Mesenchymal stem cell (in vitro differentiated cells and primary cell): ENCODE results near the gene CATSPERZ.

Experiments
- DNase-seq: peaks from one replicate; pipeline ENCODE4 v3.0.0-alpha.2; 2013
- H2AFZ ChIP-seq: one replicate; pipeline ENCODE4 v1.6.1; 2013; ENCODE audit warnings: low read depth, mild to moderate bottlenecking, control low read depth, inconsistent platforms, low read length, moderate library complexity
- H2AK5ac ChIP-seq: 2 replicates; pipeline ENCODE4 v1.6.1; 2013; ENCODE audit warnings: low read length, moderate library complexity, mild to moderate bottlenecking, inconsistent platforms; ENCODE audit not compliant: severe bottlenecking
- H2BK120ac ChIP-seq: one replicate; pipeline ENCODE4 v1.6.1; 2013; ENCODE audit warnings: low read depth, mild to moderate bottlenecking, inconsistent platforms, low read length, moderate library complexity
- H2BK12ac ChIP-seq, 2 experiments: one replicate each; pipeline ENCODE4 v1.6.1; 2013; ENCODE audit warnings: inconsistent platforms in 2 of 2, low read length in 2 of 2, mild to moderate bottlenecking in 2 of 2, moderate library complexity in 2 of 2, control low read depth in 1 of 2
- H2BK15ac ChIP-seq: one replicate; pipeline ENCODE4 v1.6.1; 2013; ENCODE audit warnings: mild to moderate bottlenecking, low read depth, inconsistent platforms; ENCODE audit not compliant: poor library complexity, severe bottlenecking
- H2BK5ac ChIP-seq: 2 replicates; pipeline ENCODE4 v1.6.1; 2013; ENCODE audit warnings: low read depth, mild to moderate bottlenecking, low read length, control low read depth, inconsistent platforms; ENCODE audit not compliant: poor library complexity, severe bottlenecking
- H3K14ac ChIP-seq, 2 experiments: one replicate each; pipeline ENCODE4 v1.6.1; 2013; ENCODE audit warnings: inconsistent platforms in 2 of 2, low read length in 2 of 2, control low read depth in 1 of 2, mild to moderate bottlenecking in 1 of 2, moderate library complexity in 1 of 2
- H3K18ac ChIP-seq, 2 experiments: one replicate each; pipeline ENCODE4 v1.6.1; 2013; ENCODE audit warnings: inconsistent platforms in 2 of 2, low read length in 2 of 2, control low read depth in 1 of 2, low read depth in 1 of 2, mild to moderate bottlenecking in 1 of 2
- H3K23ac ChIP-seq, 2 experiments: one replicate each; pipeline ENCODE4 v1.6.1; 2013; ENCODE audit warnings: inconsistent platforms in 2 of 2, low read length in 2 of 2, mild to moderate bottlenecking in 2 of 2, moderate library complexity in 2 of 2, control low read depth in 1 of 2
- H3K27ac ChIP-seq: 2 replicates; pipeline ENCODE4 v1.5.1; 2013; ENCODE audit warnings: mild to moderate bottlenecking, moderate library complexity, low read length, control low read depth, inconsistent platforms; ENCODE audit not compliant: poor library complexity, severe bottlenecking
- H3K27me3 ChIP-seq, 2 experiments: 2 replicates each; pipeline versions ENCODE4 v1.6.1 to v1.7.0; 2013; ENCODE audit warnings: low read length in 2 of 2, mild to moderate bottlenecking in 2 of 2, moderate library complexity in 2 of 2, control low read depth in 1 of 2, inconsistent platforms in 1 of 2; ENCODE audit not compliant: control insufficient read depth in 1 of 2, insufficient read depth in 1 of 2
- H3K36me3 ChIP-seq, 2 experiments: 2 replicates each; pipeline versions ENCODE4 v1.6.1 to v1.7.0; 2013; ENCODE audit warnings: low read length in 2 of 2, control low read depth in 1 of 2, inconsistent platforms in 1 of 2, low read depth in 1 of 2, mild to moderate bottlenecking in 1 of 2; ENCODE audit not compliant: insufficient read depth in 2 of 2, control insufficient read depth in 1 of 2
- H3K4ac ChIP-seq, 2 experiments: one replicate each; pipeline ENCODE4 v1.6.1; 2013; ENCODE audit warnings: inconsistent platforms in 2 of 2, low read length in 2 of 2, mild to moderate bottlenecking in 2 of 2, moderate library complexity in 2 of 2, control low read depth in 1 of 2, low read depth in 1 of 2
- H3K4me1 ChIP-seq: 2 replicates; pipeline ENCODE4 v1.6.1; 2013; ENCODE audit warnings: low read depth, low read length, control low read depth; ENCODE audit not compliant: control insufficient read depth, insufficient read depth
- H3K4me2 ChIP-seq: 2 replicates; pipeline ENCODE4 v1.6.1; 2013; ENCODE audit warnings: low read length, mild to moderate bottlenecking, inconsistent platforms; ENCODE audit not compliant: poor library complexity, severe bottlenecking
- H3K4me3 ChIP-seq, 2 experiments: 2 replicates each; pipeline versions ENCODE4 v1.5.1 to v1.7.0; 2013; ENCODE audit warnings: low read length in 2 of 2, mild to moderate bottlenecking in 2 of 2, control low read depth in 1 of 2, low read depth in 1 of 2; ENCODE audit not compliant: insufficient read depth in 1 of 2
- H3K79me1 ChIP-seq: replicated peaks from 2 replicates; pipeline ENCODE4 v1.6.1; 2013; ENCODE audit warnings: mild to moderate bottlenecking, control low read depth, low read length, inconsistent platforms; ENCODE audit not compliant: poor library complexity, severe bottlenecking
- H3K9ac ChIP-seq: 2 replicates; pipeline ENCODE4 v1.7.0; 2013; ENCODE audit warnings: mild to moderate bottlenecking, low read length, moderate library complexity
- H3K9me3 ChIP-seq: 2 replicates; pipeline ENCODE4 v1.7.0; 2013; ENCODE audit warnings: mild to moderate bottlenecking, low read length; ENCODE audit not compliant: control insufficient read depth
- H4K8ac ChIP-seq: one replicate; pipeline ENCODE4 v1.6.1; 2013; ENCODE audit warnings: inconsistent platforms, mild to moderate bottlenecking, low read length, moderate library complexity
- H4K91ac ChIP-seq: one replicate; pipeline ENCODE4 v1.6.1; 2013; ENCODE audit warnings: mild to moderate bottlenecking, low read length, inconsistent platforms
- WGBS: methylation state at CpG from one replicate; pipeline ENCODE4 v1.1.7; 2013; ENCODE audit warnings: mixed read lengths; 5-methylcytosine and 5-hydroxymethylcytosine counted together

CATSPERZ gene

DNA sequence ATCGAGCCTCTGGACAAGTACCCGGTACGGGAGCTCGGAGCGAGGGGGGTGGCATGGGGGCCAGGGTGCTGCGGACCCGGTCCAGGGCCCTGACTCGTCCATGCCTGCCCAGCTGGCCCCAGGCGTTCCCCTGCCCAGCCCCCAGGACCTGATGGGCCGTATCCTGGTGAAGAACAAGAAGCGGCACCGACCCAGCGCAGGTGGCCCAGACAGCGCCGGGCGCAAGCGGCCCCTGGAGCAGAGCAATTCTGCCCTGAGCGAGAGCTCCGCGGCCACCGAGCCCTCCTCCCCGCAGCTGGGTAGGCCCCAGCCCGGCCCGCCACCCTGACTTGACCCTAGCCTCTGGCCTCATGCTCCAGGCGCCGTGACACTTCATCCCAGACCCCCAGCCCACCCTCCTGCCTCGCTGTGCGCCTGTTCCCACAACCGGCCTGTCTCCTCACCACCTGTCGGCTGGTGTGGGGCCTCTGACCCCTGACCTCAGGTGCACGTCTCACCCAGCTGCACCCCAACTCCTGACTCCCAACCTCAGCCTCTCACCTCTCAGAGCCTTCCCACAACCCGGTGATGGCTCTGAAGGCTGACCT lies 41.1 kb upstream of the CATSPERZ start:
- no peak overlapping the region for H2BK12ac ChIP-seq
- no peak overlapping the region for H4K8ac ChIP-seq
- peaks cover 82 to 92% of the 10 kb centered on the region in 2 experiments for H3K36me3 ChIP-seq
- H3K4ac ChIP-seq, result no peak overlapping the region
- no peaks in the 10 kb centered on the region for H3K9me3 ChIP-seq
- H2AFZ ChIP-seq, result no peak overlapping the region
- WGBS, result 95% methylated on average over 32 of the region's 32 CpGs
- H3K4me3 ChIP-seq, result no peak overlapping the region
- H3K18ac ChIP-seq, result no peak overlapping the region
- H3K23ac ChIP-seq, result no peak overlapping the region
- H4K91ac ChIP-seq, result no peak overlapping the region
- no peak for DNase-seq
- H3K27me3 ChIP-seq, result no peaks in the 10 kb centered on the region
- no peak overlapping the region for H3K9ac ChIP-seq
- H2BK15ac ChIP-seq, result no peak overlapping the region
- H3K4me2 ChIP-seq, result no peak overlapping the region
- H3K79me1 ChIP-seq, result peaks cover 33% of the 10 kb centered on the region
- no peak overlapping the region for H2BK120ac ChIP-seq
- H3K27ac ChIP-seq, result no peak overlapping the region
- H3K14ac ChIP-seq, result no peak overlapping the region
- no peak overlapping the region for H2BK5ac ChIP-seq
- peaks cover 26% of the 10 kb centered on the region for H3K4me1 ChIP-seq
- H2AK5ac ChIP-seq, result no peak overlapping the region

DNA sequence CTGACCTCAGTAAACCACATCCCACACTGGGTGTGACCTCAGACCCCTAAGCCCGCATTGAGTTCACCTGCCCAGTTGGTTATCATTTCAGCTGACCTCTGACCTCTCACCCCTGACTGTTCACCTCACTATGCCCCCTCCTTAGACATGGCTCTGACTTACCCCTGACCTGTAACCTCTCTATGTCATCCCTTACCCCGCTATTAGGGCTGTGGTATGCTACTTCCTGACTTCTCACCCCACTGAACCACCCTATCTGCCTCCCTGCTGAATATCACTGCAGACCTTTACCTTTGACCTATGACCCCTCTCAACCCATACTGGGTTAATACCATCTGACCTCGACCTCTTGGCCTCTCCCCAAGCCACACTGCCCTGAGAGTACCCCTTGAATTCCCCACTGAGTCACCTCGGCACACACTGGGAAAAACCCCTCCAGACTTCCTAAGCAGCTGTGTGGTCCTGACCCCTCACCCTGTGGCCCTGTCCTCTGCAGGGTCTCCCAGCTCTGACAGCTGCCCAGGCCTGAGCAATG lies 40.6 kb upstream of the CATSPERZ start:
- H3K4me1 ChIP-seq, result peaks cover 26% of the 10 kb centered on the region
- H3K4me3 ChIP-seq, result no peak overlapping the region
- no peaks in the 10 kb centered on the region for H3K27me3 ChIP-seq
- no peak overlapping the region for H3K4me2 ChIP-seq
- H3K9ac ChIP-seq, result no peak overlapping the region
- WGBS, result 83% methylated on average over 4 of the region's 4 CpGs
- H4K91ac ChIP-seq, result no peak overlapping the region
- peaks cover 87 to 92% of the 10 kb centered on the region in 2 experiments for H3K36me3 ChIP-seq
- no peak overlapping the region for H3K23ac ChIP-seq
- H3K9me3 ChIP-seq, result no peaks in the 10 kb centered on the region
- H2BK15ac ChIP-seq, result no peak overlapping the region
- no peak for DNase-seq
- no peak overlapping the region for H3K4ac ChIP-seq
- no peak overlapping the region for H4K8ac ChIP-seq
- H2BK120ac ChIP-seq, result no peak overlapping the region
- no peak overlapping the region for H2BK12ac ChIP-seq
- peaks cover 30% of the 10 kb centered on the region for H3K79me1 ChIP-seq
- H2AK5ac ChIP-seq, result no peak overlapping the region
- no peak overlapping the region for H3K18ac ChIP-seq
- H3K27ac ChIP-seq, result no peak overlapping the region
- H2BK5ac ChIP-seq, result no peak overlapping the region
- no peak overlapping the region for H2AFZ ChIP-seq
- H3K14ac ChIP-seq, result no peak overlapping the region

DNA sequence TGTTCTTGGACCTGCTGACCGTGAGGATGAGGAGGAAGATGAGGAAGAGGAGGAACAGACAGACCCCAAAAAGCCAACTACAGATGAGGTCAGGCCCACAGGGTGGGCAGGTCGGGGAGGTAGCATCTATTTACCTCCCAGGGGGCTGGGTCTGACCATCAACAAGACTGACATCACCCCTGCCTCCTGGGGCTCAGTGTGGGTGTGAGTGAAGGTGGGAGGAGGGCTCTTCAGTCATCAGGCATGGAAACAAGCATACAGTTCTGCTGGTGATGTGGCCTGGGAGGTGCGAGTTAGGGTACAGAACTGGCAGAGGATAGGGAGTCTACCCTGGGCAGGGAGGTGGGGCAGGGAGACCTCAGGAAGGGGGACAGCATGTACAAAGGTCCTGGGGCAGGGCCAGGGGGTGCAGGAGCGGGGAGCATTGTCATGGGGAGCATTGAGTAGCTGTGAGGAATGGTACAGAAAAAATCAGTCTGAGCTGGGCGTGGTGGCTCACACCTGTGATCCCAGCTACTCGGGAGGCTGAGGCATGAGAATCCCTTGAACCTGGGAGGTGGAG lies 39.9 kb upstream of the CATSPERZ start:
- Histone ChIP-seq H2BK120ac (no peak overlapping the region), H2AFZ (no peak overlapping the region), H2AK5ac (no peak overlapping the region), H2BK15ac (no peak overlapping the region), H3K27me3 (no peaks in the 10 kb centered on the region), H4K91ac (no peak overlapping the region), H3K79me1 (peaks cover 26% of the 10 kb centered on the region), H3K27ac (no peak overlapping the region), H2BK12ac (no peak overlapping the region), H3K4me1 (peaks cover 26% of the 10 kb centered on the region), H3K23ac (no peak overlapping the region), H3K9me3 (no peaks in the 10 kb centered on the region), H2BK5ac (no peak overlapping the region), H3K18ac (no peak overlapping the region), H3K14ac (no peak overlapping the region), H3K4me2 (no peak overlapping the region), H4K8ac (no peak overlapping the region), H3K36me3 (peaks cover 83 to 92% of the 10 kb centered on the region in 2 experiments), H3K9ac (no peak overlapping the region), H3K4me3 (no peak overlapping the region), H3K4ac (no peak overlapping the region)
- no peak for DNase-seq
- 94% methylated on average over 5 of the region's 6 CpGs for WGBS

DNA sequence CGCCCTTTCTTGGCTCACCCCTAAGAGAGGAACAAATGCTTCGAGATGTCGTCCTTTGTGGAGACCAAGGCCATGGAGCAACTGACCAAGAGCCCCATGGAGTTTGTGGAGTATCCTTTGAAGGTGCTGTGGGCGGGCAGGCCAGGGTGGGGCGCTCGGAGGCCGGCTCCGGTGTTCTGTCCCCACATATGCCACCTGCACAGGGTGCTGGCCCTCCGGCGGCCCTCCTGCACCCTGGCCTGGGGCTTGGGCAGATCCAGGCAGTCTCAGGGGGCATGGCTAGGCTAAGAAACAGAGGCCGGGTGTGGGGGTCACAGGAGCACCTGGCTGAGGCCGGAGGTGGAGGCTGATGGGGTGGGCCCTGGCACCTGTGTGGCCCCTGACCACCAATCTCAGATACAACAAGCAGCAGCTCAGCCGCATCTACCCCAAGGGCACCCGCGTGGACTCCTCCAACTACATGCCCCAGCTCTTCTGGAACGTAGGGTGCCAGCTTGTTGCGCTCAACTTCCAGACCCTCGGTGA lies 38.5 kb upstream of the CATSPERZ start:
- H3K27ac ChIP-seq, result no peak overlapping the region
- H3K23ac ChIP-seq, result no peak overlapping the region
- H2BK120ac ChIP-seq, result no peak overlapping the region
- H2BK15ac ChIP-seq, result no peak overlapping the region
- 96% methylated on average over 18 of the region's 18 CpGs for WGBS
- H3K27me3 ChIP-seq, result no peaks in the 10 kb centered on the region
- no peak overlapping the region for H3K14ac ChIP-seq
- no peaks in the 10 kb centered on the region for H3K9me3 ChIP-seq
- no peak overlapping the region for H4K8ac ChIP-seq
- H3K4ac ChIP-seq, result no peak overlapping the region
- H2AK5ac ChIP-seq, result no peak overlapping the region
- peaks cover 19% of the 10 kb centered on the region for H3K79me1 ChIP-seq
- no peak overlapping the region for H2AFZ ChIP-seq
- peaks cover 30% of the 10 kb centered on the region for H3K4me1 ChIP-seq
- no peak for DNase-seq
- H3K36me3 ChIP-seq, result peaks cover 84 to 92% of the 10 kb centered on the region in 2 experiments
- no peak overlapping the region for H3K4me2 ChIP-seq
- H4K91ac ChIP-seq, result no peak overlapping the region
- no peak overlapping the region for H3K9ac ChIP-seq
- no peak overlapping the region for H3K4me3 ChIP-seq
- H2BK5ac ChIP-seq, result no peak overlapping the region
- H3K18ac ChIP-seq, result no peak overlapping the region
- H2BK12ac ChIP-seq, result no peak overlapping the region
